DOHH2 (cell line): ENCODE results near the gene FAM114A2.
"Not testable (repeated sequence)": the region's sequence is repeated elsewhere in the genome, so short reads cannot be mapped to it uniquely, and the experiment has no call there.

Experiments
- H3F3A ChIP-seq: fragments of 200-600 bp; sonication (generic), shearing (Covaris generic); 2 replicates; pipeline ENCODE4 v1.6.0; 2016; ENCODE audit warnings: antibody characterized with exemption, mild to moderate bottlenecking; ENCODE audit not compliant: control insufficient read depth, insufficient read depth
- H3K27ac ChIP-seq: fragments of 200-600 bp; sonication (generic); 2 replicates; pipeline ENCODE4 v1.5.1; 2014; ENCODE audit warnings: low read depth, mild to moderate bottlenecking, low read length, moderate library complexity
- H3K27me3 ChIP-seq: fragments of 200-600 bp; sonication (generic); 2 replicates; pipeline ENCODE4 v1.6.1; 2014; ENCODE audit warnings: mild to moderate bottlenecking, low read length, mixed read lengths; ENCODE audit not compliant: control insufficient read depth
- H3K36me3 ChIP-seq: fragments of 200-600 bp; sonication (generic); 2 replicates; pipeline ENCODE4 v1.6.1; 2014; ENCODE audit warnings: mild to moderate bottlenecking, low read length, moderate library complexity, mixed read lengths; ENCODE audit not compliant: control insufficient read depth
- H3K4me1 ChIP-seq: fragments of 200-600 bp; sonication (generic); 2 replicates; pipeline ENCODE4 v1.6.1; 2014; ENCODE audit warnings: mild to moderate bottlenecking, low read length, mixed read lengths; ENCODE audit not compliant: control insufficient read depth
- H3K4me2 ChIP-seq: fragments of 200-600 bp; sonication (generic); 2 replicates; pipeline ENCODE4 v1.6.0; 2014; ENCODE audit warnings: mild to moderate bottlenecking, low read length, moderate library complexity
- H3K4me3 ChIP-seq: fragments of 200-600 bp; sonication (generic); 2 replicates; pipeline ENCODE4 v1.5.1; 2014; ENCODE audit warnings: mild to moderate bottlenecking, low read length, mixed read lengths
- H3K79me2 ChIP-seq: fragments of 200-600 bp; sonication (generic); 2 replicates; pipeline ENCODE4 v1.6.1; 2014; ENCODE audit warnings: mild to moderate bottlenecking, low read length, mixed read lengths; ENCODE audit not compliant: control insufficient read depth
- H3K9me2 ChIP-seq: fragments of 200-600 bp; sonication (generic); replicated peaks from 2 replicates; pipeline ENCODE4 v1.6.1; 2014; ENCODE audit warnings: mild to moderate bottlenecking, low read length, mixed read lengths; ENCODE audit not compliant: control insufficient read depth
- H3K9me3 ChIP-seq: fragments of 200-600 bp; sonication (generic); 2 replicates; pipeline ENCODE4 v1.6.1; 2014; ENCODE audit warnings: antibody characterized with exemption, low read length, mixed read lengths; ENCODE audit not compliant: control insufficient read depth, insufficient read depth
- H4K20me1 ChIP-seq: fragments of 200-600 bp; sonication (generic); 2 replicates; pipeline ENCODE4 v1.6.0; 2014; ENCODE audit warnings: low read depth, mild to moderate bottlenecking, antibody characterized with exemption, low read length, moderate library complexity; ENCODE audit not compliant: control insufficient read depth, insufficient read depth
- CTCF ChIP-seq: fragments of 200-600 bp; sonication (generic); IDR thresholded peaks from one replicate; pipeline ENCODE4 v1.5.1; 2014; ENCODE audit warnings: antibody characterized with exemption, mild to moderate bottlenecking, low read depth, low read length; ENCODE audit not compliant: poor library complexity, severe bottlenecking
- EZH2phosphoT487 ChIP-seq: fragments of 200-600 bp; sonication (generic); IDR thresholded peaks from 2 replicates; pipeline ENCODE4 v1.6.1; 2017; ENCODE audit warnings: borderline replicate concordance, mild to moderate bottlenecking, antibody characterized with exemption, low read length, moderate library complexity, mixed read lengths

Gene FAM114A2

DNA sequence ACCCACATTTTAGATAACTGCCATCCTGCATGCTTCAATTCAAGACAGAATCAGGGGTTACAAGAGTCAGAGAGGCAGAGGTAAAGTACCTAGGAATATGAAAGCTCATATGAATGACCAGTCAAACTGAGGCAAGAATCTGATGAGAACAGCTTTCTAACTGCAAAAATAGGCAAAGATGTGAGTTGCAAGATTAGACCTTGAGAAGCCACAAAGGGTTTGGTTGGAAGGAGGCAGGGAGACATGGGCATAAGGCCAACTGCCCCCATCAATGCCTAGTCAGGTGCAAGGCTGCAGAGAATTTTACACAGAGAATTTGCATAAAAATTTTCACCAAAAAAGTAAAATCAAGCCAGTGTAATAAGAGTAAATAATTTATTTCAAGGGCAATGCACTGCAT lies 12.8 kb downstream of the FAM114A2 start:
- no peaks in the 10 kb centered on the region for H3K4me1 ChIP-seq
- H3K27ac ChIP-seq: no peak overlapping the region
- H3F3A ChIP-seq: no peaks in the 10 kb centered on the region
- peaks cover 11% of the 10 kb centered on the region for H3K36me3 ChIP-seq
- no peaks in the 10 kb centered on the region for H3K9me2 ChIP-seq
- no peaks in the 10 kb centered on the region for H3K27me3 ChIP-seq
- H3K79me2 ChIP-seq: no peaks in the 10 kb centered on the region
- TF ChIP-seq CTCF (no peak), EZH2phosphoT487 (no peak)
- no peaks in the 10 kb centered on the region for H4K20me1 ChIP-seq
- H3K4me3 ChIP-seq: no peak overlapping the region
- H3K9me3 ChIP-seq: no peaks in the 10 kb centered on the region
- H3K4me2 ChIP-seq: no peak overlapping the region

GRCh38 chr5:154018919-154019318 lies 19.8 kb downstream of the FAM114A2 start:
- H3K9me2 ChIP-seq, H3K4me1 ChIP-seq, H3K9me3 ChIP-seq, H3K79me2 ChIP-seq, H3K36me3 ChIP-seq, H3K4me2 ChIP-seq, H3K27me3 ChIP-seq, H3F3A ChIP-seq, H3K4me3 ChIP-seq, H3K27ac ChIP-seq, H4K20me1 ChIP-seq: not testable (repeated sequence)

GRCh38 chr5:154015071-154015693 lies 23.5 kb downstream of the FAM114A2 start:
- H3K36me3 ChIP-seq: no peaks in the 10 kb centered on the region
- no peaks in the 10 kb centered on the region for H3K9me3 ChIP-seq
- H3K27me3 ChIP-seq: no peaks in the 10 kb centered on the region
- peaks cover 3% of the 10 kb centered on the region; the same call in 1 of the 2 replicates for H3K4me1 ChIP-seq
- no peak for TF ChIP-seq CTCF
- no peak for TF ChIP-seq EZH2phosphoT487
- no peaks in the 10 kb centered on the region for H4K20me1 ChIP-seq
- H3K4me2 ChIP-seq: no peak overlapping the region
- no peaks in the 10 kb centered on the region for H3F3A ChIP-seq
- no peaks in the 10 kb centered on the region for H3K79me2 ChIP-seq
- H3K27ac ChIP-seq: no peak overlapping the region
- H3K4me3 ChIP-seq: no peak overlapping the region
- no peaks in the 10 kb centered on the region for H3K9me2 ChIP-seq

- TF ChIP-seq EZH2phosphoT487 (no peak), CTCF (no peak)
- H3K4me3 ChIP-seq: no peak overlapping the region
- no peaks in the 10 kb centered on the region for H3K27me3 ChIP-seq
- H4K20me1 ChIP-seq: no peaks in the 10 kb centered on the region
- H3K4me1 ChIP-seq: no peaks in the 10 kb centered on the region
- no peaks in the 10 kb centered on the region for H3K9me2 ChIP-seq
- no peaks in the 10 kb centered on the region for H3K79me2 ChIP-seq
- no peaks in the 10 kb centered on the region for H3F3A ChIP-seq
- H3K4me2 ChIP-seq: no peak overlapping the region
- no peak overlapping the region for H3K27ac ChIP-seq
- no peaks in the 10 kb centered on the region for H3K9me3 ChIP-seq
- no peaks in the 10 kb centered on the region for H3K36me3 ChIP-seq
Observed at GRCh38 chr5:154010660-154011059, 28.1 kb downstream of the FAM114A2 start.
